ENCODE results near the gene TRIM41. TPM values are rescaled to one million over a fixed set of nuclear protein-coding genes. Genes with fewer than 3 reads are reported as not detected.

The TRIM41 gene
- total RNA-seq, 1 donor, result 15.9 TPM

DNA sequence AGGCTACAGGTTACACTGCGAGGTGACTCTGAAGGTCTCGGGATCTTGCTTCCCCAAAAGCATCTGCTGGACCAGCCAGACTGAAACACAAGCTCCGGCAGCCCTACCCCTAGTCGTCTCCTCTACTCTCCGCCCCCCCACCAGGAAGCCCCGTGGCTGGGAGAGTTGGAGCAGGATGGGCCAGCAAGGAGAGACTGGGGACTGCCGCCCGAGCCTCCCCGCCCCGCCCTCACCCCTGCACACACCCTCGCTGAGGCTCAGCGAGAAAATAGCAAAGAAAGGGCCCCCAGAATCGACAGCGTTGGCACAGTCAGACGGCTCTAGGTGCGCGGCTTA lies 19.3 kb upstream of the TRIM41 start:
- H2AFZ ChIP-seq (ENCODE audit: low read length), result peak overlapping the region; percentile 47
- H3K36me3 ChIP-seq (ENCODE audit: insufficient read depth, low read length), result no peaks in the 10 kb centered on the region
- H3K4me3 ChIP-seq (ENCODE audit: insufficient read depth, low read length), result peak overlapping the region; percentile 65
- H3K4me2 ChIP-seq (ENCODE audit: insufficient read depth, low read length), result peak overlapping the region; percentile 84
- peaks cover 7% of the 10 kb centered on the region for H3K27me3 ChIP-seq (ENCODE audit: insufficient read depth, low read length)
- TF ChIP-seq, protein P1, sequence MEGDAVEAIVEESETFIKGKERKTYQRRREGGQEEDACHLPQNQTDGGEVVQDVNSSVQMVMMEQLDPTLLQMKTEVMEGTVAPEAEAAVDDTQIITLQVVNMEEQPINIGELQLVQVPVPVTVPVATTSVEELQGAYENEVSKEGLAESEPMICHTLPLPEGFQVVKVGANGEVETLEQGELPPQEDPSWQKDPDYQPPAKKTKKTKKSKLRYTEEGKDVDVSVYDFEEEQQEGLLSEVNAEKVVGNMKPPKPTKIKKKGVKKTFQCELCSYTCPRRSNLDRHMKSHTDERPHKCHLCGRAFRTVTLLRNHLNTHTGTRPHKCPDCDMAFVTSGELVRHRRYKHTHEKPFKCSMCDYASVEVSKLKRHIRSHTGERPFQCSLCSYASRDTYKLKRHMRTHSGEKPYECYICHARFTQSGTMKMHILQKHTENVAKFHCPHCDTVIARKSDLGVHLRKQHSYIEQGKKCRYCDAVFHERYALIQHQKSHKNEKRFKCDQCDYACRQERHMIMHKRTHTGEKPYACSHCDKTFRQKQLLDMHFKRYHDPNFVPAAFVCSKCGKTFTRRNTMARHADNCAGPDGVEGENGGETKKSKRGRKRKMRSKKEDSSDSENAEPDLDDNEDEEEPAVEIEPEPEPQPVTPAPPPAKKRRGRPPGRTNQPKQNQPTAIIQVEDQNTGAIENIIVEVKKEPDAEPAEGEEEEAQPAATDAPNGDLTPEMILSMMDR (IDR thresholded peaks at IDR 0.05; ENCODE audit: extremely low read depth, low read depth, low read length), result no peak
- peak; percentile 70 for DNase-seq (ENCODE audit: insufficient read length, low spot score, missing footprints)
- peaks cover 5% of the 10 kb centered on the region for H3K4me1 ChIP-seq (ENCODE audit: insufficient read depth, low read length)
- no peaks in the 10 kb centered on the region for H4K20me1 ChIP-seq (ENCODE audit: insufficient read depth, low read length)
- H3K9me3 ChIP-seq (ENCODE audit: low read depth, low read length), result no peaks in the 10 kb centered on the region
- no peak overlapping the region for H3K27ac ChIP-seq (ENCODE audit: low read depth, low read length)
- H3K79me2 ChIP-seq (ENCODE audit: insufficient read depth, low read length), result no peaks in the 10 kb centered on the region

DNA sequence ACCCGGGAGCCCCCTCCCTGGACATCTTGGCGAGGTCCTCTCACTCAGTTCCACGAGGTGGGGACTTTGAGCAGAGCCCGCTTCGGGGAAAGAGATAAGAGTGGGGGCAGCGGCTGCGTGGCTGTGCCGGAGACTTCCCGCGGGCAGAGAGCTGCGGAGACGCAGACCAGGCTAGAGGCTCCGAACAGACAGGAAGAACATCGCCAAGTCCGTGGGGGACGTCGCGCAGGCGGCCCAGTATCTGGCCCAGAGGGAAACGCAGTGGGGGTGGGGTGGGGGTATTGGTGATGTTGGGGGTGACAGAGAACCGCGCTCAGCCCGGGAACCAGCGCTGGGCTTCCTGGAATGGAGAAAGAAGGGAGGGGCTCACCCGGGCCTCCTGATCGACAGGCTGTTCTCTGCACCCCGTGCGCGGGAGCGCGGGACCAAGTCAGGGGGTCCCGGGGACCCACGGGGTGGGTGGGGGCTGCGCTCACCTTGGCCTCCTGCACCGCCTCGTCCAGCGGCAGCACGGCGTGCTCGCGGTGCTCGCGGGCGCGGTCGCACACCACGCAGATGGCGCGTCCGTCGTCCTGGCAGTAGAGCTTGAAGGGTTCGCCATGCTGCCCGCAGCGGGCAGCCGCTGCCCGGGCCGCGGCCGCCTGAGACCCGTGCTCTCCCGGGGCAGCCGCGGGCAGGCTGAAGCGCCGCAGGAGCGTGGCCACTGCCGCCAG lies 18.8 kb upstream of the TRIM41 start:
- Histone ChIP-seq H3K4me1 (ENCODE audit: insufficient read depth, low read length) (peaks cover 5% of the 10 kb centered on the region), H3K27me3 (ENCODE audit: insufficient read depth, low read length) (peaks cover 7% of the 10 kb centered on the region), H3K9me3 (ENCODE audit: low read depth, low read length) (no peaks in the 10 kb centered on the region), H3K36me3 (ENCODE audit: insufficient read depth, low read length) (no peaks in the 10 kb centered on the region), H3K4me3 (ENCODE audit: insufficient read depth, low read length) (peak overlapping the region; percentile 65), H3K27ac (ENCODE audit: low read depth, low read length) (no peak overlapping the region), H3K4me2 (ENCODE audit: insufficient read depth, low read length) (peak overlapping the region; percentile 84), H2AFZ (ENCODE audit: low read length) (peak overlapping the region; percentile 47), H3K79me2 (ENCODE audit: insufficient read depth, low read length) (no peaks in the 10 kb centered on the region), H4K20me1 (ENCODE audit: insufficient read depth, low read length) (no peaks in the 10 kb centered on the region)
- DNase-seq (ENCODE audit: insufficient read length, low spot score, missing footprints), result peak; percentile 82
- TF ChIP-seq, protein P1 (IDR thresholded peaks at IDR 0.05; ENCODE audit: extremely low read depth, low read depth, low read length), result no peak

GRCh38 chr5:181204826-181205760 lies 18.0 kb upstream of the TRIM41 start, which contains the start of gene TRIM7:
Gene TRIM7 (minus strand): TSS chr5:181205196. CDS start chr5:181205110, 86 bp downstream.
- Histone ChIP-seq H3K27me3 (ENCODE audit: insufficient read depth, low read length) (peaks cover 7% of the 10 kb centered on the region), H2AFZ (ENCODE audit: low read length) (peak within 1 kb of the TSS; percentile 47), H3K36me3 (ENCODE audit: insufficient read depth, low read length) (no peaks in the 10 kb centered on the region), H3K27ac (ENCODE audit: low read depth, low read length) (no peak within 1 kb of the TSS), H3K9me3 (ENCODE audit: low read depth, low read length) (no peaks in the 10 kb centered on the region), H4K20me1 (ENCODE audit: insufficient read depth, low read length) (no peaks in the 10 kb centered on the region), H3K4me1 (ENCODE audit: insufficient read depth, low read length) (peaks cover 5% of the 10 kb centered on the region), H3K4me3 (ENCODE audit: insufficient read depth, low read length) (peak within 1 kb of the TSS; percentile 79), H3K79me2 (ENCODE audit: insufficient read depth, low read length) (no peaks in the 10 kb centered on the region), H3K4me2 (ENCODE audit: insufficient read depth, low read length) (peak within 1 kb of the TSS; percentile 84)
- TF ChIP-seq, protein P1 (IDR thresholded peaks at IDR 0.05; ENCODE audit: extremely low read depth, low read depth, low read length), result no peak
- peak; percentile 90 for DNase-seq (ENCODE audit: insufficient read length, low spot score, missing footprints)
